GM12891 (cell line): ENCODE results near the gene WDR83.
A peak's percentile ranks its signal among the peaks of the same experiment; 100 is the strongest.

Experiments
- DNase-seq: peaks from one replicate; pipeline ENCODE4 v3.0.0; 2011; ENCODE audit warnings: low spot score; ENCODE audit not compliant: insufficient read length
- FAIRE-seq: peaks from 2 replicates; lab custom pipeline; 2011; peaks lifted over from hg19 to GRCh38; lab: Jason Lieb, UNC
- PAX5 ChIP-seq: IDR thresholded peaks from 2 replicates; pipeline ENCODE4 v1.6.1; 2011; ENCODE audit warnings: low read length, moderate library complexity, mild to moderate bottlenecking; ENCODE audit not compliant: insufficient read depth, severe bottlenecking
- POLR2A ChIP-seq: IDR thresholded peaks from 2 replicates; pipeline ENCODE4 v1.6.1; 2011; ENCODE audit warnings: low read depth, low read length, control low read depth
- POLR2AphosphoS5 ChIP-seq: IDR thresholded peaks from 2 replicates; pipeline ENCODE4 v1.6.1; 2011; ENCODE audit warnings: low read depth, low read length, control low read depth
- POU2F2 ChIP-seq: IDR thresholded peaks from 2 replicates; pipeline ENCODE4 v1.6.1; 2011; ENCODE audit warnings: low read depth, mild to moderate bottlenecking, control low read depth, low read length, moderate library complexity
- SPI1 ChIP-seq: IDR thresholded peaks from 2 replicates; pipeline ENCODE4 v1.6.1; 2011; ENCODE audit warnings: low read depth, low read length, control low read depth
- TAF1 ChIP-seq: IDR thresholded peaks from 2 replicates; pipeline ENCODE4 v1.6.1; 2011; ENCODE audit warnings: low read depth, low read length, control low read depth

The WDR83 gene

DNA sequence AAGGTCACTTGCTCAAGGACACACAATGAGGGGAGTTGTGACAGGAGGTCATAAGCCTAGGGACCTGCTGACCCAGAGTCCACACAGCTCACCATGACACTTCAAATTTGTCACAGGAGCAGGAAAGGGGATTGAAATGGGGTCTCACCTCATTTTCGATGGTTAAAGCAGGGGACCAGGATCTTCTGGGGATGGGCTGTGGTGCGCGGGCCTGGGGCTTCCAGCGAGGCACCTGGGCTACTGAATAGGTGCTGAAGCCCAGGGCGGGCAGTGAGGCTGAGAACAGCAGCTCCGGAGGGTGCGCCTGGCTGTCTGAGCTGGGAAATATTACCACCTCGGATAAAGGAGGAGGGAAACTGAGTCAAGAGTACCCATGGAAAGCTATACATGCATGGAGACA lies 11.1 kb upstream of the WDR83 start:
- FAIRE-seq (no peak), DNase-seq (no peak)
- TF ChIP-seq POLR2A (0 out of 2 replicates have a peak, but pooled peaks have one; percentile 34), PAX5 (no peak)

DNA sequence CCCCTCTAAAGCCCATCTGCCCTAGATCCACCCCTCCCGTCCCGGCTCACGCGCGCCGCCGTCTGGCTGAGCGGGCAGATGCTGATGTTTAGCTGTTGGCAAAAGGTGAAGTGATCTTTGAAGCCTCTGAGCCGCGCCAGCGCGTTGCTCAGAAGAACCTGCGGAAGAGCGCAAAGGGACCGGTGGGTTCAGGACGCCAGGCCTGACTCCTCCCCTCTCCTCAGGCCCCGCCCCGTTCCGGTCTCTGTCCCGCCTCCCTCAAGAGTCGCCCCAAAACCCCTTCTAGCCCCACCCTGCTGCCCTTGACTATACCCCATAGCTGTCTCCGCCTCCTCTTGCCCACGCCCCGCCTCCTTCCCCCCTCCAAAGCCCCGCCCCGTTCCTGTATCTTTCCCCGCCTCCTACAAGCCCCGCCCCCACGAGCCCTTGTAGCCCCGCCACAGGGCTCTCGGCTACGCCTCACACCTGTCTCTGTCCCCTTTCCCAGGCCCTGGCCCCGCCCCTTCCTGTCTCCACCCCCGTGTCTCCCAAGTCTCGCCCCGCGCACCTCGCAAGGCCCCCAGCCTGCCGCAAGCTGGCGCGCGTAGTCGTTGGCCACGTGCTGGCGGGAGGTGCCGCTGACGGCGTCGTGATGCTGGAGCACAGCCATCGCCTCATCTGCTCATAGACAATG lies 9.6 kb upstream of the WDR83 start:
- TF ChIP-seq TAF1 (no peak), POLR2A (no peak), POU2F2 (no peak), SPI1 (no peak), PAX5 (no peak), POLR2AphosphoS5 (no peak)
- FAIRE-seq, result no peak
- DNase-seq, result no peak

DNA sequence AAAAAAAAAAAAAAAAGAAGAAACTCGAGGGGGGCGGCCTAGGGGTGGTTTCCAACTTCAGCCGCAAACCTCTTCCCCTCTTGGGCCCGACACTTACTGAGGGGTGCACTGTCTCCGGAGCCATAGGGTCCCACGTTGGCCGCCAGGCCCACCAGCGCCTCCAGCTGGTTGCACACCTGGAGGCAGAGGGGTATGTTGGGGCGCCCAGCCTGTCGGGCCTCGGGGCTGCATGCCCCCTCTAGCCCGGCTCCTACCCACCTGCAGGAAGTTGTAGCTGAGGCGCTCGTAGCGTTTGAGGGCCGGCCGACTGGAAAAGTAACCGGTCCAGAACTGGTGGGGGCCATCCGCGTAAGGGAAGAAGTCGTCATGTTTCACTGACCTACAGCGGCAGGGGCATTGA lies 8.6 kb upstream of the WDR83 start:
- DNase-seq (no peak), FAIRE-seq (no peak)
- TF ChIP-seq TAF1 (no peak), PAX5 (no peak), POLR2A (no peak), POU2F2 (no peak), POLR2AphosphoS5 (no peak), SPI1 (no peak)

DNA sequence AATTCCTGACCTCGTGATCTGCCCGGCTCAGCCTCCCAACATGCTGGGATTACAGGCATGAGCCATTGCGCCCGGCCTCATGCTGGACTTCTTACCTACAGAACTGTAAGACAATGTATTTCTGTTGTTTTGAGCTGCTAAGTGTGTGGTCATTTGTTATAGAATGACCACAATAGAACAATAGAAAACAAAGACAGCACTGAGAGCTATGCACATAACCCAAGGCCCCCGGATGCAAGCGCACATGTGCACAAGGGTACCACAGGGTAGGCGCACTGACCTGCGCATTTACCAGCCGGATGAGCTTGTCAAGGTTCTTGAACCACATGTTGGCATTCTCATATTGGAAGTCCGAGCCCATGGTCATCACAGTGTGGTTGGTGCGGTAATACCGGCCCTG lies 5.6 kb upstream of the WDR83 start:
- FAIRE-seq (no peak), DNase-seq (no peak)
- TF ChIP-seq SPI1, result no peak
- no peak for TF ChIP-seq TAF1
- no peak for TF ChIP-seq PAX5
- no peak for TF ChIP-seq POLR2AphosphoS5
- no peak for TF ChIP-seq POU2F2
- TF ChIP-seq POLR2A, result no peak

- TF ChIP-seq SPI1 (no peak), PAX5 (no peak), TAF1 (no peak), POU2F2 (no peak), POLR2AphosphoS5 (no peak), POLR2A (no peak)
- DNase-seq (no peak), FAIRE-seq (peak; percentile 66)
Measured at GRCh38 chr19:12664406-12665280, 2.0 kb upstream of the WDR83 start.

- DNase-seq (peak; percentile 76), FAIRE-seq (peak; percentile 95)
- TF ChIP-seq POLR2AphosphoS5 (peak; percentile 58; the same call in 1 of the 2 replicates), TAF1 (no peak), SPI1 (peak; percentile 97)
Measured at GRCh38 chr19:12665281-12665573, 1.4 kb upstream of the WDR83 start.

DNA sequence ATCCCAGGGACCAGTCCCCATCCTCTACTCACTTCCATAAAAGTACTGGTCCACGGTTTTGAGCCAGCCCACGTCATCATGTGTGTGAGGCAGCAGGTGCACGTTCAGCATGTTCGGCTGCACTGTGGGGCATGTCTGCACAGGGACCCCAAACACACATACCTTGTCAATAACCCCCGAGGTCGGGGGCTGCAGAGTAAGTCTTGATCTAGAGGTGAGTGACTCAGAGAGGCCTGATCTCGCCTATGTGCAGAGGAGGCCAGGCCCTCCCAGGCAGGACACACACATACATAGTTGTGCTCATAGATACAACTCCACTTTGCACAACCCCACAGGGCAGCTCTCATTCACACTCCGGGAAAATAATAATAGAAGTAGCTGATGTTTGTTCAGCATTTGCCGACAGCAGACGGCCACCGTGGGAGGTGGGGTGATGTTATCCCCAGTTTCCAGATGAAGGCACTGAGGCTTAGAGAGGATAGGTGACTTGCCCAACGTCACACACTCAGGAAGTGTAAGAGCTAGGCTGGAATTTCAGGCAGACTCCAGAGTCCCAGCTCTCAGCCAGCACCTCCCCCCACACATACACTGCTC lies 839 bp upstream of the WDR83 start:
- TF ChIP-seq POU2F2, result no peak
- no peak; the same call in 1 of the 2 replicates for TF ChIP-seq TAF1
- TF ChIP-seq SPI1, result no peak
- TF ChIP-seq PAX5, result no peak
- TF ChIP-seq POLR2A, result no peak
- DNase-seq, result no peak
- no peak for FAIRE-seq

- TF ChIP-seq POU2F2 (no peak), PAX5 (no peak), TAF1 (no peak), POLR2AphosphoS5 (no peak), POLR2A (no peak), SPI1 (no peak)
- no peak for FAIRE-seq
Measured at GRCh38 chr19:12667731-12668302, 1.2 kb downstream of the WDR83 start.

DNA sequence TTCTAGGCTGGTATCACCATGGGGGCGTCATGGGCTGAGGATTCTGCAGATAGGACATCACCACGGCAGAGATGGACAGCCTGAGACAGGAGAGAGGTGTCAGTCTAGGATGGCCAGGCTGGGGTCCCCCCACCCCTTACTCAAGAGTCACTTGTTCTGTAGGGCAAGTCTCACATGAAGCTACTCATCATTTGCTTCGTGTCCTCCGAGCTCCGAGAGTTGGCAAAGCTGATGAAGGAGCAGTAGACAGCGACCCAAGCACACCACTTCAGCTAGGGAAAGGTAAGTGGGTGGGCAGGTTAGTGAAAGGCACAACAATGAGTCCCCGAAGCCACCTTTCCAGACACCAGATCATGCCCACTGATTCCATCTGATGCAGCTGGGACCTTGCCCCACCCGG lies 1.7 kb downstream of the WDR83 start:
- no peak for FAIRE-seq
- TF ChIP-seq PAX5 (no peak), POLR2A (no peak), TAF1 (no peak), POU2F2 (no peak), SPI1 (no peak), POLR2AphosphoS5 (no peak)
- DNase-seq, result no peak

More at GRCh38 chr19:12667731-12668302, 1.2 kb downstream of the WDR83 start:
- no peak for DNase-seq
